NOMO-1 treated with DMSO at 0.1 percent for 48 hours (cell line): ENCODE results near the gene IRF1.
A peak's percentile ranks its signal among the peaks of the same experiment; 100 is the strongest.

Experiments
- DNase-seq: peaks from one replicate; lab custom pipeline; 2025; ENCODE audit not compliant: unreplicated experiment; lab: John Stamatoyannopoulos, UW

IRF1 gene

DNA sequence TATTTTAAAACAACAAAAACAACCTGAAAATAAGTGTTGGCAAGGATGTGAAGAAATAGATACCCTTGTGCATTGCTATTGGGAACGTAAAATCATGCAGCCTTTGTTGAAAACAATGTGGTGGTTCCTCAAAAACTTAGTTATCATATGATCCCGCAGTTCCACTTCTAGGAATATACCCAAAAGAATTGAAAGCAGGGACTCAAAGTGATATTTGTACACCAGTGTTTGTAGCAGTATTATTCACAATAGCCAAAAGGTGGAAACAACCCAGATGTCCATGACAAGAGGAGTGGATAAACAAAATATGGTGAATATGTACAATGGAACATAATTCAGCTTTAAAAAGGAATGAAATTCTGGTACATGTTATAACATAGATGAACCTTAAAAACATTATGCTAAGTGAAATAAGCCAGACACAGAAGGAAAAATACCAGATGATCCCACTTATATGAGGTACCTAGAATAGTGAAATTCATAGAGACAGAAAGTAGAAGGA lies 29.0 kb downstream of the IRF1 start:
- no peak for DNase-seq

DNA sequence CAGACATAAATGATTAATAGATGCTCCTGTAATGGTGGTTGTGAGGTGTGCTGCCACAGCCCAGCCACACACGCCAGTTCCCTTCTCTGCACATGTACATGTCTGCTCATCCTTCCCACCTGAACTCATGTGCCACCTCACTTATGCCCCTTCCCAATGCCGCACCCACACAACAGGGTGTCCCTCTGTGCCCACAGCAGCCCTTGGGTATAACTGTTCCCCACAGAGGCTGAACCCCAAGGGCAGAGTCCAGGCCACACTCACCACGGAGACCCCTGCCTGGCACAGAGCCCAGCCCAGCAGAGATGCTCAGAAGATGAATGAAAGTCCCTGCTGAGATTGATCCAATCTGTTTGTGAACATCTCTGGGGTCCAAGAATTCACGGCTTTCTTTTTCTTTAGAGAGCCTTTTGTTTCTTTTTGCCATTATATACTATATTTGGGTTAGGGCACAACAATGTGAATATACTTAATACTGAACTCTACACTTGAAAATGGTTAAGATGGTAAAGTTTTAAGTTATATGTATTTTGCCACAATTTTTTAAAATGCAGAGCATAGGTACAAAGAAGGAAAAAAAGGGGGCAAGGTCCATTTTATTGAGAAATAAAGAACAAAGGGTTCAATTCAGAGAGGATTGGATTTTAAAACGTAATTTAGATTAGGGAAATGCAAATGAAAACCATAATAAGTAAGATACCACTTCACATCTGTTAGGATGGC lies 29.6 kb downstream of the IRF1 start:
- DNase-seq: no peak

DNA sequence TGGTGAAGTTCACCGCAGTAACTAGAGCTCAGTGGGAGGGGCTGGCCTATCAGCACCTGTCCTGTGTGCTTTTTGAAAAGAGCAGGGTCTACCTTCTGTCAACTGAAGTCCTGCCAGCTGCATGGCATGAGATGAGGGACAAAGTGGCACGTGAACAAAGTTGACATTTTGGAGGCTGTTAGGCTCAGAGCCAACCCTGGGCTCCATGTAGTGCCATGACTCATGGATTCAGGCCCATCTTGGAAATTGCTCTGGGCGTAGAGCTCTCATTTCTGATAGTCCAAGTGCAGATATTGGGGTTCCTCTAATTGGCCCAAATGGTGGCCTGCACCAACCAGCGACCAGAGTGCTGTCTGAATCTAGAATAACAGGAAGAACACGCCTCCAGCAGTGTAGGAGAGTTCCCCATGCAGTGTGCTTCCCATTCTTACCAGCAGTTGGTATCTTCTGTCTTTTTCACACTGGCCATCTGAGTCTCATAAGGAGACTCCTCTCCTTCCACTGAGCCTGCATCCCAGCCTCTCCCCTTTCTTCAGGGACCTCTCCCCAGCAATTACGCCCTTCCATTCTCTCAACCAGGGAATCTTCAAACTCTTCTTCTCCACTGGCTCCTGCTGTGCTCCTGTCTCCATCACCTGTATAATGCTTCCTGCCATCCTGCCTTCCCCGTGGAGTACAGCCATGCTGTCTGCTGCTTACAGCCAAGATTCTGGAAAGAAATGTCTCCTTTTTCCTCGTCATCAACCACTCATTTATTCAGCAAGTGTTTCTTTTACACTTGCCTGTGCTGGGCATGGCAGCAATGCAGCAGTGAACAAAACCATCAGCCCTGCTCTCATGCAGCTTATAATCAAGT lies 30.4 kb downstream of the IRF1 start:
- DNase-seq: peak; percentile 64

DNA sequence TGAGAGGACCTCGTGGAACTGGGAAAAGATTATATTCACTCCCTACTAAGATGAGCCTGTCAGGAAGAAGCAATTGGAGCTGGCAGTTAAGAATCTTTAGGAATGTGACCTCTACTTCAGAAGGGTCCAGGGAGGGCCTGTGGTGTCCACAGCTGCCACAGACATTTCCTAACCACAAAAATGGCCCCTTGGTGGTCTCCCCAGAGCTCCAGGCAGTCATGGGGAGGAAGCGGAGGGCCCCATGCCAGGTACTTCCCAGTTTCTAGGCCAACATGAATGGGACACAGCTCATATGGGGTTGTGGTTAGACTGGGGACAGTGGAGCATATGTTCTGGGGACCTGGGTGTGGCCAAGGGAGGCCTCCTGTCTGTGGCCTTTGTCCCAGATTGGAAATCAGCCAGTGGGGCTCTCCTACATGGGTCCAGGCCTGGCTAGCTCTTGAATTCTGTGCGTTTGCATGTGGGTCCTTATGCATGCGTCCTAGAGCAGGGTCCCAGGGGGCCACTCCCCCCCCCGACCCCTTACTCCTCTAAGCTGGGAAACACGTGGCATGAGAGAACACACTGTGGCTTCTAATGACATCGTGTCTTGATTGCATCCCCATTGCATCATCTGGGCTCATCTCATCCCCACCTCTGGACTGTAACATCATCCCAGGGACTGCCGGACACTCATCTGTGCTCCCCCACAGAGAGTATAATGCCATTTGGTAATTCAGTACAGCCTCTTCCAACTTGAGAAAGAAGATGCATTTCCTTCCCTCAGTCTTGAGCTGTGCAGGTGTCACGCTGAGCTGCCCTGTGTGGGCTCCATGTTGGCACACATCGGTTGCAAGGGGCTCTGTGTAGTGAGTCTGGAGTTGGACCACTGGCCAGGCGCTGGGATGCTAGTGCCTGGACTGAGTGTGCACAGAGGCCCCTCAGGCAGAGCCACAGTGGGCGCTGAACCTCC lies 31.3 kb downstream of the IRF1 start:
- peak; percentile 27 for DNase-seq

DNA sequence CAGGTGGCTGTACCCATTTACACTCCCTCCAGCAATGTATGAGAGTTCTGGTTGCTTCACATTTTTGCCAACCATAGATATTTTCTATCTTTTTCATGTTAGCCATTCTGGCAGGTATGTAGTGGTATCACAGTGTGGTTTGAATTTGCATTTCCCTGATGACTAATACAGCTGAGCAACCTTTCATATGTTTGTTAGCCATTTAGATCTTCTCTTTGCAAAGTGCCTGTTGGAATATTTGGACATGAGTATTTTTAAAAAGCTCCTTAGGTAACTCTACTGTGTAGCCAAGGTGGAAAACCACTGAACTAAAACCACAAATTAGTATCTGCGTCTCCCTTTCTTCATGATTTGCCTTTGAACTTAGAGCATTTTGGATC lies 31.9 kb downstream of the IRF1 start:
- DNase-seq: no peak

DNA sequence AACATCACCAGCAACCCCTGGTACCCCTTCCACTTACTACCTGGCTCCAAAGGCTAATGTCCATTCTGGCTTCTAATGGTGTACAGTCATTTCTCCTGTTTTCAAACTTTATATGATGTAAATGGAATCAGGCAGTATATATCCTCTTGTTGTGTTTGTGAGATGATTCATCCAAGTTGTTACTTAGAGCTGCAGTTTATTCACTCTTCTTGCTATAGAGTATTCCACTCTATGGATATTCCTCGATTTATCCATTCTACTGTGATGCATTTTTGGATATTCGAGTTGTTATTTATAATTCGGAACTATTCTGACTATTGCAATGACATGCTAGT lies 32.4 kb downstream of the IRF1 start:
- DNase-seq: no peak

DNA sequence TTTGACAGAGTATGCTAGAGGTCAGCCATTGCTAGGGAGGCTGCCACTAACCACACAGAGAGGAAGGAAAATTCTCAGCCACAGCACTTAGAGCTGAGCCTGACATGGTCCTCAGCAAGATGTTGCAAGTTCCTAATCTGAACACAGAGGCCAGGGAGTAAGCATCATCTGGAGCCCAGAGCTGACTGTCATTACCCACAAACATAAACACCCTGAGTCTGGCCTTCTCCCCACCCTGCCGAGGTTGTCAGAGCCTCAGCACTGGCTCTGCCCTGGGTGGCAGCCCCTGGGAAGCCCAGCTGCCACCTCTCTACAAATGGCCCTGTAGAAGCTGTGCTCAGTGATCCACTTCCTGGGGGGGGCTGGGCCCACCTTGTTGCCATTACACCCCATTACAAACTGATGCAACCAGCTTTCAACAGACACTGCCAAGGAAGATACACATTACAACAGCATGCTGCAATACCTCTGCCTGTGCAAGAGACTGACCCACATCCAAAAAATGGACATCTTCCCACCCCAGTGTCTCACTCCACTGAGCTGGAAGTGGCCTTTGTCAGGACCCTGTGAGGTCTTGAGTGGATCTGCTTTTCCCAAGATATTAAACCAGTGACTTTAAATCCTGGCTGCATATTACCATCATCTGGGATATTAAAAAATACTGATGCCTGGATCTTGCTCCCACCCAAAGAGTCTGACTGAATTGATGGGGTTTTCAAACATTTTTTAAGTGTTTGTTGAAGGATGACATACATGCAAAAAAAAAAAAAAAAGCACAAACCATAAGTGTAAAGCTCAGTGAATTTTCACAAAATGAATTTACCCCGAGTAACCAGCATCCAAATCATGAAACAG lies 33.0 kb downstream of the IRF1 start:
- DNase-seq: peak; percentile 90

DNA sequence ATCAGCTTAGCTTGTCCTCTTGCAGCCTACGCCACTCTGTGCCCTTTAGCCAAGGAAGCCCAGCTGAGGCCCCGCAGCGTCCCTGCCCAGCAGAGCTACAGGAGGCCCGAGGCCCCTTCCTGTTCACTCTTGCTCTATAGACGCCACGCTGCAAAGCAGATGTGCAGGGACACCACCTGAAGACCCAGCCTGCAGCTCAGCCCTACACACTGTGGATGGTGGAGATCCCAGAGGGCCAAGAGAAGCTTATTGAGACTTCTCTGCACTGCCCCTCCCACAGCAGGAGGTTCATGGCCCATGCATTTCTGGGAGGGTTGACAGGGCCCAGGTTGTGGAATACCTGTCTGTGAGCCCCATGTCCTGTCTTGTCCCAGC lies 33.6 kb downstream of the IRF1 start:
- no peak for DNase-seq

DNA sequence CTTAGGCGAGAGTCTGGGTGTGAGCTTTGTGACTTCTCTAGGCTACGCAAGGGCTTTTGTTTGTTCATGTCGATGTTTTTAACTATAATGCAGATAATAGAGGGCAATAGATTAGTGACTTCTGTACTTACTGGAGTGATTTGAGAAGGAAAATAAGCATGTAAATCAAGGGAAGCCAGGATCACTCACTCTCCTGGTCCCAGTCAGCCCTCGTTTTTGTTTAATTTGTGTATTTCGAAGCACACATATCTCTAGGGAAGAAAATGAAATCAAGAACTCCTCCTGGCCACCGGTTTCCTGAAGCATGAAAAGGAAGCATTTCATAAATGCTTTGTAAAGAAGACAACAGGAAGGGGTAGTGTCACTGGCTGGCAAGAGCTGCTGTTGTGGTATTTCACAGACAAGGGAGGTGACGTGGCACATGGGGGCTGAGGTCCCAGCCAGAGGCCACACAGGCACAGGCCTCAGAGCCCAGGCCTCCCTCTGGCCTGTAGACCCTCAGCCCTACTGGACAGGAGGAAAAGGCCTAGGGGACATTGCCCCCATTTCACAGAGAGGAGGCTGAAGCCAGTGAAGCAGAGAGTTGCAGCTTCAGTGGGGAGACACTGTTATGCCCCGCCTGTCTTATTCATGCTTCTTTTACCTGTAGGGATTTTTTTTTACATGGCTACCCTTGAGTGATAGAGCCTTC lies 34.1 kb downstream of the IRF1 start:
- DNase-seq: peak; percentile 84

DNA sequence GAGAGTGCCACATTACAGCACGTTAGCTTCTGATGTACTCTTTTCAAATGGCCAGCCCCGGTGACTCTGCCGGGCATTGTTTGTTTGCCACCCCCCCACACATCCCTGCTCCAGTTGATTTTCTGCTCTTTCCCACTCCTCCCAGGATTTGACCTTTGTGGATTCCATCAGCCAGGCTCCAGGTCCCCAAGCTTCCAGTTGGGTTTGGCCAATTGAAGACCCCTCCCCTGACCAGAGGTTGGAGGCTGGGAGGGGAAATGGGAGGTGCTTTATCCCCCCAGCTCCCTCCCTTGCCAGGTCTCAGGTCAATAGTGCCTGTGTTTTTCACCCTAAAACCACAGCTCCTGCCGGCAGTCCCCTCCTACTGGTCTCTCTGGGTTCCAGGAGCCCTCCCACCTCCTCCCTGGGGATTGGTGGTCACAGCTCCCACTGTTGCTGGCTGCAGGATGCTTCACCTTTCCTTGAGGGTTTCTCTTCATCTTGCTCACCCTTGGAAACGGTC lies 34.9 kb downstream of the IRF1 start:
- no peak for DNase-seq

DNA sequence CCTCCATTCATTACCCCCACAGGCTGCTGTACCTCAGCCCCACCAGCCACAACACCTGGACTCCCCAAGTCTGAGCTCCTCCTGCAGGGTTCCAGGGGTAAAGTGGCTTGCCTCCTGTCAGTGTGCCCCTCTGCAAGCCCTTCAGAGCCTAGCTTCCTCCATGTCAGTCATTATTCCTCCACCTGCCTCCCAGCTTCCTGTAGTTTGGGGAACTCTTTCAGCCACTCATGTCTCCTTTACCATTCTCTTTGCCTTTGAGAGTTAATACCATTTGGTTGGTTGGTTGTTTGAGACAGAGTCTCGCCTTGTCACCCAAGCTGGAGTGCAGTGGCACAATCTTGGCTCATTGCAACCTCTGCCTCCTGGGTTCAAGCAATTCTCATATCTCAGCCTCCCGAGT lies 36.2 kb downstream of the IRF1 start:
- no peak for DNase-seq

DNA sequence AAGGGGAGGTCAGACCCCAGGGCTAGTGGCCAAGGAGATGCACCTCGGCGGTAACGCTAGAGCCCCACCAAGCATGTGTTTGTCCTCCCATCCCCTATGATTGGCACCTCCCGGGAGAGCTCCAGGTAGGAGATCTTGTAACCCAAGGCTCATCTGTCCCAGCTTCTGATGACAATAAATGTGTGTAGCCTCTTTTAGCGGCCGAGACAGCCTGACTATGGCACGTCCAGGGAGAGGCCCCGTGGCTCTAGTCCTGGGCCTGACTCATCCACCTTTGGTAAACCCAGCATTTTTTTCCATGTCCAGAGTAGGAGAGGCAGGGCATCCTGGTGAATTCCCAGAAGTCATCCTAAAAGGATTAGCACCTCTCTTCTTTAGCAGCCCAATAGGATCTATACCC lies 39.2 kb downstream of the IRF1 start:
- DNase-seq: no peak

DNA sequence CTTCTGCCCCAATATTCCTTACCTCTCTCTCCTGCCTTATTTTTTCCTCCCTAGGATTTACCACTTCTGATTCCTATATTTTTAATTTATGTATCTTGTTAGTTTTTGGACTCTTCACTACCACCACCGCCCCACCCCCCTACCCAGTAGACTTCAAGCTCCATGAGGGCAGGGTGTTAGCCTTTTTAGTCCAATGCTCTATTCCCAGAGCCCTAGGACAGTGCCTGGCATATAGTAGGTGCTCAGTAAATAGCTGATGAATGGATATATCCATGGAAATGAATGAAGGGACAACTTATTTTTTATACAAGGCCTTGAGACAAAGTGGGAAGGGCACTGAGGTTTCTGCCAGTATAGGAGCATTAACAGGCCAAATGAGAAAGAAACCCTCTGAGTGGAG lies 41.5 kb downstream of the IRF1 start:
- DNase-seq: no peak

DNA sequence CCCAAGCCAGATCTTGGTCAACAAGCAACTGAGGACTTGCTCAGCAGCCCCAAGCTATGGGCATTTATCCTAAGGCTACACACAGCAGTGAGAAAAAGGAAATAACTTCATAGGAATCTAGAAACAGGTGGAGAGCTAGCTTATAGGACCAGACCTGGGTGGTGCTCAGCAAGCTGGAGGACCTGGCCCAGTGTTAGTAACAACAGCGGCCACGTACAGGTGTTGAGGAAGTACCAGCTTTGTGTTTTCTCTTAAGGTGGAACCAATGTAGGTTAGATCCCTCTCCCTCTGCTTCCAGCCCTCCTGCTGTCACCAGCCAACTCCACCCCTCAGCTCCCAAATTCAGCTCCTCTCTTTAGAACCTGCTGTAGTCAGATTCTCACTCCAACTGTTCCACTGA lies 43.4 kb downstream of the IRF1 start:
- no peak for DNase-seq

DNA sequence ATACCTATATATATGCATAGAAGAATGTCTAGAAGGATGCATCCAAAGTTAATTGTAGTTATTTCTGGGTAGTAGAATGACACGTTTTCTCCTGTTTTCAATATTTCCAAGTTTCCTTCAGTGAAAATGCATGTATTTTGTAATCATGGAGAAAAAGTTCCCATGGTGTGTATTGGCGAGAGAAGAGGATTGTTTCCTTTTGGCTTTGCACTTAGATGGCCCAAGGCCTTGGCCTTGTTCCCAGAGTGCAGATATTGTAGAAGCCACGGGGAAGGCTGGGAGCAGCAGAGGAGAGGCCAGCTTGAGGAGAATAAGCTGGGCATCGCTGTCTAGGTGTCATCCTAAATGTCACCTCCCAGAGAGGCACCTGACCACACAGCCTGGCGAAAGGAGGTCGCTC lies 44.0 kb downstream of the IRF1 start:
- no peak for DNase-seq

DNA sequence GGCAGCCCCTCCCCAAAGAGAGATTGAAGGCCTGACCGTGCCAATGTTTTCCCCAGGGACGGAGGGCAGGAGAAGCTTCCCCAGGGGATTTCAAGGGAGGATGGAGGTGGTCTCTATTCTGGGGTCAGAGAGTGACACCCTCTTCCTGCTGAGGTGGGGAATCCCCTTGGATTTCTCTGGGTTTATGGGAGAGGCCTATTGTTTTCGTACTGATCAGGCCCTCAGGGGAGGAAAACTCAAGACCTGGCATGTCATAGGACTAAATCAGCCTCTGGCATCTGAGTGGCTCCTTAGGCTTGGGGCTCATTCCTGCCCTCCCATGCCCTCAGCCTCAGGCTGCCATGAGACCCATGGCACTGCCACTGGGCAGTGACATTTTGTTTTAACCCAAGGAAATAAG lies 44.6 kb downstream of the IRF1 start:
- DNase-seq: no peak

DNA sequence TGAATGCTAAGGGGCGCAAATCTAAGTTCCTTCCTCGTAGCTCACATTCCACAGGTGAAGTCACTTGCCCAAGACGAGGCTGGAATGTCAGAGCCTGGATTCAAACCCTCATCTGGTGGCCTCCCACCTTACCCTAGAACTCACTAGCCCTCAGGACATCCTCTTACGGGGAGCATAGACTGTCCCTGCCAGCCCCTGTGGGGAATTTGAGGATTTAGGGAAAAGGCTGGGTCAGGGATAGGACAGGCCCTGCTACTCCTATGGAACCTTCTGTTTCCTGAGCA lies 45.0 kb downstream of the IRF1 start:
- no peak for DNase-seq

DNA sequence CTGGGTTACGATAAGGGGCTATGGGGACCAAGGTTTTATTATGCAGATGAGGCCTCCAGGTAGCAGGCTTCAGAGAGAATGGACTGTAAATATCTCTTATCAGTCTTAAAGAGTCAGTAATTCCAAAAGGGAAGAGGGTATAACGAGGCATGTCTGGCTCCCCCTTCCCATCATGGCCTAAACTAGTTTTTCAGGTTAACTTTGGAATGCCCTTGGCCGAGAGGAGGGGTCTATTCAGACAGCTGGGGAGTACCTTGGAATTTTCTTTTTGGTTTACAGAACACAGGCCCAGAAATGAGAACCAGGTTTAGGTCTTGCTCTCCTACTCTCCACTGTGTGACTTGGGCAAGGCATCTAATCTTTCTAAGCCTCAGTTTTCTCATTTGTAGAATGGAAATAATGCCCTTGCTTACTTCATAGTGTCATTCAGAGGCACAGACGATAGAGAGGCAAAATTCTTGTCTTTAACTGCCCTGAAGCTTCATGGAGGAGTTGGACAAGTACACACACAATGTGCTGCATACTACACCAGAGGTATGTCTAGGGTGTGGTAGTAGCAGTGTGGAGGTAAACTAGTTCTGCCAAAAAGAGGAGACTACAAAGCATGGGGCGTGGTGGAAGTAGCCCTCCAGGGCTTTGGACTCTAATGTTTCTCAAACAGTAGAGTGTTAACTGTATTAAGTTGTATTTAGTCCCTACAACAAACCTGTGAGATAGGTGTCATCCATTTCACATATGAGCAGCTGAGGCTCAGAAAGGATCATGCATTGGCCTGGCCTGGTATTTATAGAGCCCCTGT lies 45.5 kb downstream of the IRF1 start:
- no peak for DNase-seq

DNA sequence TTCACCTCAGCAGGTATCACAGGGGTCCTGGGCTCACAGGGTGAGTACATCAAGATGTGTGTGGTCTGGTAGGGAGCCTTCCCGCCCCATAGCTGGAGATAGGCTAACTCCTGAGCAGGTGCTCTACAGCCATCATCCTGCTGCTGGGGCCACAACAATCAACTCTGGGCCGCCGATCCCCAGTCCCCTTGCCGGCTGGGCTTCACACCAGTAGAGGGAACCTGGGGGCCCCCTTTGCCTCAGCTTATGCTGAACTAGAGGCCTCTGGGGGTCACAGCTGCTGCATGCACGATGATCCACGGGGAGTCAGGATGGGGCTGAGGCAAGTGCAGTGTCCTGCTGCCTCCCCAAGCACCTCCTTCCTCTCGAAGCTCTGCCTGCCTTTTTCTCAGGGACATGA lies 46.5 kb downstream of the IRF1 start:
- no peak for DNase-seq
